B cell (primary cell): Measurements from ENCODE around the gene REEP6.

Experiments used
- CTCF ChIP-seq: fragments of 200-600 bp; IDR thresholded peaks from one replicate; pipeline ENCODE4 v1.8.0; 2022; ENCODE audit warnings: antibody characterized with exemption, mild to moderate bottlenecking
- EZH2 ChIP-seq: IDR thresholded peaks from 2 replicates; pipeline ENCODE4 v1.6.1; 2012; ENCODE audit warnings: borderline replicate concordance, low read depth, mild to moderate bottlenecking, moderate library complexity, low read length; ENCODE audit not compliant: insufficient read depth, poor library complexity, severe bottlenecking

- TF ChIP-seq EZH2 (no peak), CTCF (no peak)
Measured at GRCh38 chr19:1512671-1513498, 21.9 kb downstream of the REEP6 start, which contains the start of gene ADAMTSL5.
